HG02840 (cell line): Measurements from ENCODE around the gene TRABD2A.

Experiments
- ATAC-seq: cut with Tn5 transposase; IDR thresholded peaks from one replicate; pipeline ENCODE4 v1.9.1; 2021; ENCODE audit warnings: mild to moderate bottlenecking, moderate library complexity, moderate number of reproducible peaks; ENCODE audit not compliant: unreplicated experiment, low FRiP score

The TRABD2A gene

DNA sequence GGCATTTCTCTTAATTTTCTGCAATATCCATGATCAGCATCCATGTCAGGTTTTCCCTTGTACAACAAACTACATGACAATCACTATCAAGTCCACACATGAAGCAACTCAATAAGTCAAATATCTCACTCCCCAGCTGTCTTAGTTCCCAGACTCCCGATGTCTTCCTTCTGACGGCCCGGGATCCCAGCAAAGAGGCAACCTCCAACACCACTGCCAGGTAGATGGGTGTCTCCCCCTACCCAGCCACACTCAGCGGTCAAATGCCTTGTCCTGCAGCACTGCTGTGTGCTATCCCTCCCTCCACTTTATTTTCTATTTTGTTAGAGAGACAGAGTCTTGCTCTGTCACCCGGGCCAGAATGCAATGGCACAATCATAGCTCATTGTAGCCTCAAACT, 23.3 kb downstream of the TRABD2A start:
- no peak for ATAC-seq

DNA sequence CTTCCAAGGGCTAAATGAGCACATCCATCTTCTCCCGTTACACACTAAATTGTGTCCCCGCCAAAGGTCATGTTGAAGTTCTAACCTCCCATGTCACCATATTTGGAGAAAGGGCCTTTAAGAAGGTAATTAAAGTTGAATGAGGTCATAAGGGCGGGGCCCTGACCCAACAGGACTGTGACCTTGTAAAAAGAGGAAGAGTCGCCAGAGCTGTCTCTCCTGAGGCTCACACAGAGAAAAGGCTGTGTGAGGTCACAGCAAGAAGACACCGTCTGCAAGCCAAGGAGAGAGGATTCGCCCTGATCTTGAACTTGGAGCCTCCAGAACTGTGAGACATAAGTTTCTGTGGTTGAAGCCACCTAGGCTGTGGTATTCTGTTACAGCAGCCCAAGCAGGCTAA, 24.1 kb downstream of the TRABD2A start:
- ATAC-seq: no peak

DNA sequence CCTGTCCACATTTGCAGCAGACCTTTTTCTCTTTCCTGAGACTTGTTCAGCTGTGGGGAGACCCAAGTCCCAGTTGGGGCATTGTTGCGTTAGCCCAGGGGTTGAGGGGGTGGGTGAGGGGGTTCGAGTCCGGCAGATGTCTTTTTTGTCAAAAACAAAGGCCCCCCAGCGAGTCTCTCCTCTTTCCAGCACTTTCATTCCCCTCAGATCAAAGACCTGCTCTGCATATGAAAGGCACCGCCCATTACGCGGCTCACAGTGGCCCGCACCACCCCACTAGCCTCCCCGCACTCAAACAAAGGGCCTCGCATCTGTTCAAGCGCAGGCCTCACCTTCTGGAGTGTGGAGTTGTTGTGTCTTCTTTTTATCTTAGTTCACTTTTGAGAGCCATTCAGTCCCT, 25.2 kb downstream of the TRABD2A start:
- no peak for ATAC-seq

DNA sequence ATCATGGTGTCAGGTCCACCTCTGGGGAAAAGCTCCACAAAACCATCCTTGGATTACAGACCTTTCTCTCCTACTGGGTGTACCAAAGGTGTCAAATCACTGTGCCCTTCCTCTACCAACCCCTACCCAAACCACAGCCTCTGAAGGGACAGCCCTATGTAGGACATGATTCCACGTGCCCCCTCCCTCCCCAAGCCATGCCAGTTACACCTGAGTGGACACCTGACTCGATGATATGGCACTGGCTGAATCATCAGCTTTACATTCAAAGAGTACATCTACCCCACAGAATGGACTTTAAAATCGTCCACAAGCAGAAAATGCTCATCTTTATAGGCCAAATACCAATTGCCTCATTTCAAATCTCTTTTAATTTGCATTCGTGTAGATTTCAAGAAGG, 26.0 kb downstream of the TRABD2A start:
- no peak for ATAC-seq

- no peak for ATAC-seq
These were observed 29.0 kb downstream of the TRABD2A start for GRCh38 chr2:84851876-84852275.

- no peak for ATAC-seq
These were observed 30.4 kb downstream of the TRABD2A start for GRCh38 chr2:84850471-84850870.

GRCh38 chr2:84849271-84849952, 31.5 kb downstream of the TRABD2A start:
- no peak for ATAC-seq

DNA sequence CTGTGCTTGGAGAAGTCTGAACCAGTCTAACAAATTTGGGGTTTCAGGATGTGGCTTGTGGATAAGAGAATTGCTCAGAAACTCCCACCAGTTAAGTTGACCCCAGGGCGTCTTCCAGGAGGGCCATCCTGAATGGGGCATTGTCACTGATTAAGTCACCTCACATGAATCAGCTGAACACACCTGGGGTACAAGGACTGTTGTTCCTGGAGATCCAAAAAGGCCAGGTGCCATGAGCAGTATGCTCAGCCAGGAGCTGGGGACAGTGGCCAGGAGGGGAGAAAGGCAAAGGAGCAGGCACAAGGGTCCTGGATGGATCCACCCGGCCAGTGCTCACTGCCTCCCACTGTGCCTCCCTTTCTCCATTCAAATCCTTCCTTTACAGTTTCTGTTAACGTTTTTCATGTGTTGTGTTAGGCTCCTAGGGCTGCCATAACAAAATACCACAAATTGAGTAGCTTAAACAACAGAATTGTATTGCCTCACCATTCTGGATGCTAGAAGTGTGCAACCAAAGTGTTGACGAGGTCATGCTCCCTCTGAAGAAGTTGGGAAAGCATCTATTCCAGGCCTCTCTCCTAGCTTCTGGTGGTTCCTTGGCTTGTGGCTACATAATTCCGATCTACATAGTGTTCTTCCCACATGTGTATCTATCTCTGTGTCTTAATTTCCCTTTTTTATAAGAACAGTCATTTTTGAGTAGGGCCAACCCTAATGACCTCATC, 33.4 kb downstream of the TRABD2A start:
- ATAC-seq: no peak

- no peak for ATAC-seq
These were observed 34.1 kb downstream of the TRABD2A start for GRCh38 chr2:84846741-84847142.

GRCh38 chr2:84846041-84846663, 34.7 kb downstream of the TRABD2A start:
- no peak for ATAC-seq

DNA sequence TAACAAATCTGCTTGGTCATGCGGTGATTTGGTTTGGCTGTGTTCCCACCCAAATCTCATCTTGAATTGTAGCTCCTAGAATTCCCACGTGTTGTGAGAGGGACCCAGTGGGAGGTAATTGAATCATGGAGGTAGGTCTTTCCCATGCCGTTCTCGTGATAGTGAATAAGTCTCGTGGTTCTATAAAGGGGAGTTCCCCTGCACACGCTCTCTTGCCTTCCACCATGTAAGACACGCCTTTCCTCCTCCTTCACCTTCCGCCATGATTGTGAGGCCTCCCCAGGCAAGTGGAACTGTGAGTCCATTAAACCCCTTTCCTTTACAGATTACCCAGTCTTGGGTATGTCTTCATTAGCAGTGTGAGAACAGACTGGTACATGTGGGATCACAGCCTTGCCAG, 36.7 kb downstream of the TRABD2A start:
- ATAC-seq: no peak

GRCh38 chr2:84841577-84841976, 39.3 kb downstream of the TRABD2A start:
- ATAC-seq: no peak

DNA sequence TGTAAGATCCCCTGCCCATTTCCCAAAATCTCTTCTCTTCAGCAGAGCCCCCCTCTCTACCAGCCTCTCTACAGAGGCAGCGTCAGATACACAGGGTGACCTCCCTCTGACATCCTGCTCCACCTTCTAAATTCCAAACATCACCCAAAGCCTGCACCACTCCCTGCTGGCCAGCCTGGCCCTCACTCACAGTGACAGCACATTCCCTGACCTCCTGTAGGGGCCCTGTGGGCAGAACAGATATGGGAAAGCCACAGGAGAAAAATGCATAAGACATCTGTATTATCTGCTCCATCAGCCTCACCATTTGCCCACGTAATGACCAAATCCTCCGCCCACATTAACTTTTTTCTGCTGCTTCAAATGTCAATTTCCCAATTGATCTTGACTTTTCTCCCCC, 40.6 kb downstream of the TRABD2A start:
- no peak for ATAC-seq

DNA sequence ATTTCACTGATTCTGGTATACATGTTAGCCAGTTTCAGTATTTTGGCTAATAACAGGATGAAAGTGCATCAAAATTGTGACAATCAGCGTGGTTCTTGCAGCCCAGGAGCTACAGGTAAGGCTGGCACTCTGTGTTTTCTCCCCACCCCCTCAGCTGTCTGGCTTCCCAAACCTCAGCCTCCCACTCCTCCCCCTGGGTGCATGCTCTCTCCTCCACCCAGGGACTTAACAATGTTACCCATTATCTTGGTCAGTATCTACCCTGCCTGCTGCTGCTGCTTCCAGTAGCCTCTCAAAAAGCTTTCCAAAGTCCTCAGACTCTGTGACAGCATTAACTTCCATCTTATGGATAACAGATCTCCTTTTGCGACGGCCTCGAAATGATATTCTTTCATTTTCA, 41.0 kb downstream of the TRABD2A start:
- no peak for ATAC-seq

DNA sequence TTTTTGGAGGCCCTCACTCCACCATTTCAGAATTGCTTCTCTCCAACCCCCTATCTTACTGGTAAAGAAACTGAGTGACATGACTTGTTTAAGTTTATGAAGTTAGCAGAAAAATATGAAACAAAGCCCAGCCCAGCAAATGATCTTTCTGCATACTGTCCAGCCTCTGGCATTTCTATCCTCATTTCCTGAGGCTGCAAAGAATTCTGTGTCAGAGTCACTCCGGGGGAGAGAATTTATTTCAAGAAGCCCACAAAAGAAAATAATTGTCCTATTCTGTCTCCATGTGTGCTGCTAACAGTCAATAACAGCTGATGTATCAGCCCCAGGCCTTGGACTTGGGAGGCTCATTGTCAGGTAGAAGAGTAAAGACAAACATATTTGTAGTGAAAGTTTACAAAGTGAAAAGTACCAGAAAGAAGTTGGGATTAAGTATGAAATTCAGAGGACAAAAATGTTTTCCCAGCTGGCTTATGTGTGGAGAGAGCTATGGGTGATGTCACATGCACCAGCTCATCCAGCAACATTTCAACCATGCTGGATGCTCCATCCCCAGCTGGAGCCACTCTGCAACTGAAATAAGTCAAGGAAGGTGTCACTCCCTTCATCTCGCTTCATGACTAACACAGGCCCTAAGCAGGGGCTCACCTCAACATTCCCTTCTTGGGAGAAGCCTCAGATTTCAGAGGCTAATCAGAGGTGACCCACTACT, 42.3 kb downstream of the TRABD2A start:
- no peak for ATAC-seq

- ATAC-seq: no peak
These were observed 44.7 kb downstream of the TRABD2A start for GRCh38 chr2:84836215-84836614.

- ATAC-seq: no peak
These were observed 47.3 kb downstream of the TRABD2A start for GRCh38 chr2:84833481-84834150.

GRCh38 chr2:84832772-84833461, 48.0 kb downstream of the TRABD2A start:
- no peak for ATAC-seq

DNA sequence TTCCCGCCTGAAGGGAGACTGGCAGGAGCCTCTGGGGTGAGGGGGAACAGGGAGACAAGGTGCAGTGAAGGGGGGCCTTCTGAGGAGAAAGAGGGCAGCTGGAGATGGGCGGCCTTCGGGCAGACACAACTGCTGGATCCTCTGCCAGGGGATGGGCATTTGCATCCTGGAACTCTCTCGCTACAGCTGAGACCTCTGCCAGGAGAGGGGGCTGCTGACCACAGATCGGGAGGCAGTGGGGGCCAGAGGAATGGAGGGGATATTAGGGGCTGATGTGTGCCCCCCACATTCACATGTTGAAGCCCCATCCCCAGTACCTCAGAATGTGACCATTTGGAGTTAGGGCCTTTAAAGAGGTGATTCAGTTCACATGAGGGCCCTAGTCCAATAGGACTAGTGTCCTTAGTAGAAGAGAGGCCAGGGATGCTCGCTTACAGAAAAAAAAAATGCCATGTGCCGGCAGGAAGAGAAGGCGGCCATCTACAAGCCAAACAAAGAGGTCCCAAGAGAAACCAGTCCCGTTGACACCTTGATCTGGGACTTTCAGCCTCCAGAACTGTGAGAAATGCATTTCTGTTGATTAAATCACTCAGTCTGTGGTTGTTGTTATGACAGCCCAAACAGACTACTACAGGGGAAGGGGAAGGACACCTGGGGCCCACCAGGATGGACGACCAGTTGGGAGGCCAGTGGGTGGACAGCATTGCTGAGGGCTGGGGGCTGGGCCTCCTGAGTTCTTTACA, 50.0 kb downstream of the TRABD2A start:
- ATAC-seq: no peak
